HCT116 (cell line): ENCODE measurements around the gene MEF2B. TPM values are rescaled to one million over a fixed set of nuclear protein-coding genes. Genes with fewer than 3 reads are reported as not detected.

Experiments used
- ATAC-seq: fragments of 200-7000 bp; cut with Tn5 transposase; 2 replicates; pipeline ENCODE4 v1.9.1; 2020; ENCODE audit warnings: mild to moderate bottlenecking, moderate library complexity
- BruUV-seq: library from RNA; stranded (reverse); fragments of 400-500 nt; replicated peaks from 2 replicates; lab custom pipeline; 2021; lab: Mats Ljungman, UMichigan
- CTCF ChIA-PET: fragments of 300-600 bp; sonication (Branson Sonifier 250); formaldehyde crosslinking; loops from one replicate; lab custom pipeline; 2021; ENCODE audit warnings: antibody characterized with exemption; lab: Charles Lee
- POLR2A ChIA-PET: fragments of 300-600, 350-600 bp; sonication (Branson Sonifier 250); formaldehyde crosslinking; loops from one replicate; lab custom pipeline; 2021; ENCODE audit warnings: antibody characterized with exemption; lab: Charles Lee
- RAD21 ChIA-PET, 2 experiments: fragments of 300-600 bp; sonication (Branson Sonifier 250); formaldehyde crosslinking; loops; one replicate each; lab custom pipeline; 2023; ENCODE audit warnings: low total read pairs in 2 of 2; ENCODE audit not compliant: uncharacterized antibody in 2 of 2, unreplicated experiment in 2 of 2, low non-redundant PET in 1 of 2; lab: Charles Lee
- DNase-seq: peaks from one replicate; pipeline ENCODE4 v3.0.0-alpha.2; 2010; ENCODE audit warnings: low read depth, low spot score
- H2AFZ ChIP-seq: fragments of 200-600 bp; shearing (Covaris generic), sonication (generic); 2 replicates; pipeline ENCODE4 v1.6.1; 2017; ENCODE audit warnings: low read depth, mixed run types, mixed read lengths, antibody characterized with exemption, low read length; ENCODE audit not compliant: poor library complexity, severe bottlenecking
- H3K27ac ChIP-seq: 2 replicates; pipeline ENCODE4 v1.5.1; 2012; ENCODE audit warnings: low read depth, low read length
- H3K27me3 ChIP-seq: fragments of 200-600 bp; sonication (generic); 2 replicates; pipeline ENCODE4 v1.6.1; 2016; ENCODE audit warnings: mixed run types, low read length, mixed read lengths; ENCODE audit not compliant: insufficient read depth
- H3K36me3 ChIP-seq, 2 experiments: fragments of 200-500 bp in 1 of 2; fragments of 200-600 bp in 1 of 2; sonication (Bioruptor generic) in 1 of 2; sonication (generic) in 1 of 2; 2 replicates each; pipeline versions ENCODE4 v1.5.1 to v1.6.1; 2014 to 2016; ENCODE audit warnings: low read length in 2 of 2, inconsistent platforms in 1 of 2, mixed read lengths in 1 of 2, mixed run types in 1 of 2; ENCODE audit not compliant: insufficient read depth in 2 of 2, control insufficient read depth in 1 of 2
- H3K4me1 ChIP-seq, 2 experiments: fragments of 200-600 bp in 1 of 2; sonication (generic) in 1 of 2; 2 replicates each; pipeline versions ENCODE4 v1.5.1 to v1.6.1; 2012 to 2017; ENCODE audit warnings: low read length in 2 of 2, inconsistent platforms in 1 of 2, mild to moderate bottlenecking in 1 of 2, mixed read lengths in 1 of 2, mixed run types in 1 of 2, moderate library complexity in 1 of 2; ENCODE audit not compliant: insufficient read depth in 2 of 2, control insufficient read depth in 1 of 2
- H3K4me2 ChIP-seq: fragments of 200-600 bp; sonication (generic); 2 replicates; pipeline ENCODE4 v1.6.1; 2017; ENCODE audit warnings: mixed run types, low read length, mixed read lengths
- H3K4me3 ChIP-seq, 2 experiments: fragments of 200-600 bp in 1 of 2; sonication (generic) in 1 of 2; replicated peaks in 1 of 2; 2 replicates each; pipeline ENCODE4 v1.5.1; 2011 to 2016; ENCODE audit warnings: low read length in 2 of 2, control low read depth in 1 of 2, low read depth in 1 of 2, mild to moderate bottlenecking in 1 of 2, mixed read lengths in 1 of 2, mixed run types in 1 of 2
- H3K79me2 ChIP-seq: fragments of 200-600 bp; sonication (generic); 2 replicates; pipeline ENCODE4 v1.6.1; 2017; ENCODE audit warnings: mild to moderate bottlenecking, mixed run types, low read length, moderate library complexity, mixed read lengths; ENCODE audit not compliant: insufficient read depth
- H3K9ac ChIP-seq: fragments of 200-600 bp; sonication (generic); 2 replicates; pipeline ENCODE4 v1.6.1; 2016; ENCODE audit warnings: low read length, mixed read lengths
- H3K9me2 ChIP-seq: fragments of 200-600 bp; sonication (generic), shearing (Covaris generic); 2 replicates; pipeline ENCODE4 v1.6.1; 2017; ENCODE audit warnings: mixed run types, mild to moderate bottlenecking, moderate library complexity; ENCODE audit not compliant: insufficient read depth
- H3K9me3 ChIP-seq, 2 experiments: fragments of 200-500 bp in 1 of 2; fragments of 200-600 bp in 1 of 2; sonication (Bioruptor generic) in 1 of 2; sonication (generic) in 1 of 2; 2 replicates each; pipeline ENCODE4 v1.6.1; 2014 to 2017; ENCODE audit warnings: low read length in 2 of 2, mixed read lengths in 2 of 2, inconsistent platforms in 1 of 2, low read depth in 1 of 2, mild to moderate bottlenecking in 1 of 2, mixed run types in 1 of 2, moderate library complexity in 1 of 2; ENCODE audit not compliant: control insufficient read depth in 1 of 2, insufficient read depth in 1 of 2
- H4K20me1 ChIP-seq: fragments of 200-600 bp; sonication (generic), shearing (Covaris generic); 2 replicates; pipeline ENCODE4 v1.6.1; 2017; ENCODE audit warnings: mixed run types, mild to moderate bottlenecking, moderate library complexity; ENCODE audit not compliant: insufficient read depth
- CEBPB ChIP-seq: IDR thresholded peaks from 2 replicates; pipeline ENCODE4 v1.6.1; 2012; ENCODE audit warnings: low read depth
- EGR1 ChIP-seq: IDR thresholded peaks from 2 replicates; pipeline ENCODE4 v1.6.1; 2012; ENCODE audit warnings: low read depth
- ELF1 ChIP-seq: IDR thresholded peaks from 2 replicates; pipeline ENCODE4 v1.6.1; 2012; ENCODE audit warnings: low read depth, borderline replicate concordance
- EZH2phosphoT487 ChIP-seq: fragments of 200-600 bp; IDR thresholded peaks from 2 replicates; pipeline ENCODE4 v1.6.1; 2018; ENCODE audit warnings: antibody characterized with exemption, borderline replicate concordance
- FOSL1 ChIP-seq: IDR thresholded peaks from 2 replicates; pipeline ENCODE4 v1.6.1; 2012; ENCODE audit warnings: low read depth
- JUND ChIP-seq: IDR thresholded peaks from 2 replicates; pipeline ENCODE4 v1.6.1; 2012
- POLR2AphosphoS5 ChIP-seq: IDR thresholded peaks from 2 replicates; pipeline ENCODE4 v1.6.1; 2011; ENCODE audit warnings: mild to moderate bottlenecking, low read depth, low read length, moderate library complexity
- SIN3A ChIP-seq: IDR thresholded peaks from 2 replicates; pipeline ENCODE4 v1.6.1; 2012; ENCODE audit warnings: low read depth
- SP1 ChIP-seq: IDR thresholded peaks from 2 replicates; pipeline ENCODE4 v1.6.1; 2012; ENCODE audit warnings: low read depth
- SRF ChIP-seq: IDR thresholded peaks from 2 replicates; pipeline ENCODE4 v1.6.1; 2012; ENCODE audit warnings: low read depth
- YY1 ChIP-seq: IDR thresholded peaks from 2 replicates; pipeline ENCODE4 v1.6.1; 2011; ENCODE audit warnings: low read length, low read depth, moderate library complexity, mild to moderate bottlenecking; ENCODE audit not compliant: insufficient replicate concordance; ENCODE audit errors: extremely low read depth
- intact Hi-C: fragments of 100-400 bp; cut with micrococcal nuclease; formaldehyde crosslinking; loops from 2 replicates; pipeline ENCODE4 v1.10.0; 2022
- total RNA-seq: library from RNA; stranded (reverse); gene quantifications from one replicate; pipeline ENCODE4 v1.2.1, GENCODE V29; 2021; ENCODE audit not compliant: unreplicated experiment
- TF ChIP-seq, protein P1 (sequence below): IDR thresholded peaks from 2 replicates; pipeline ENCODE4 v1.6.1; 2011; ENCODE audit warnings: mild to moderate bottlenecking, low read length, moderate library complexity; ENCODE audit not compliant: insufficient replicate concordance; ENCODE audit errors: extremely low read depth
- TF ChIP-seq, protein P2 (sequence below): IDR thresholded peaks from 2 replicates; pipeline ENCODE4 v1.6.1; 2012
- TF ChIP-seq, protein P3 (sequence below), 3 experiments: fragments of 200-600 bp in 1 of 3; sonication (generic) in 1 of 3; IDR thresholded peaks in 2 of 3; conservative IDR thresholded peaks in 1 of 3; 2 replicates each; pipeline ENCODE4 v1.5.1; 2012 to 2017; ENCODE audit warnings: low read depth in 2 of 3, low read length in 2 of 3, antibody characterized with exemption in 1 of 3, borderline replicate concordance in 1 of 3, control low read depth in 1 of 3, mild to moderate bottlenecking in 1 of 3, mixed read lengths in 1 of 3, mixed run types in 1 of 3, moderate library complexity in 1 of 3; ENCODE audit not compliant: insufficient read depth in 1 of 3

MEF2B gene
- total RNA-seq, 1 experiment from 2014 or later = 7.9 TPM

DNA sequence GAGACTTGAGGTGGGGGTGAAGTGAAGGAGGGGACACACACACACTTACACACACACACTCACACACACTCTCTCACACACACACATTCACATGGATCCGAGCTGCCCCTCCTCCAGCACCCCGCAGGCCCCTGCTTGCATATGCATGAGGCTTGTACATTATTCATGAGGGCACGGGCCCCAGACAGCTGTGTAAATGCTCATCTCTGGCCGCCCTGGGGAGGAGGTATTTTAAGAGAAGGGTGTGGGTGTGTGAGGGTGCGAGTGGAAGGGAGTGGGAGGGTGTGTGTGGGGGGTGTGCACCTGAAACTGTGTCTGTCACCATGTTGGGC lies 44.1 kb upstream of the MEF2B start:
- DNase-seq = no peak
- H4K20me1 ChIP-seq = no peaks in the 10 kb centered on the region
- ChIA-PET RAD21 (no interaction called here), CTCF (no interaction called here), POLR2A (no interaction called here)
- H3K79me2 ChIP-seq = no peaks in the 10 kb centered on the region
- no peak for TF ChIP-seq SRF
- TF ChIP-seq EZH2phosphoT487 = no peak
- no peak for TF ChIP-seq JUND
- no peak for TF ChIP-seq FOSL1
- H3K9me3 ChIP-seq = no peaks in the 10 kb centered on the region
- H3K36me3 ChIP-seq = no peaks in the 10 kb centered on the region
- H3K9ac ChIP-seq = no peak overlapping the region
- intact Hi-C loops = no loop called here
- H3K4me1 ChIP-seq = peaks cover 5 to 8% of the 10 kb centered on the region in 2 experiments; a peak in 2 of 4 replicates
- BruUV-seq = no TSS peak
- no peak overlapping the region for H3K27ac ChIP-seq
- H3K27me3 ChIP-seq = no peaks in the 10 kb centered on the region
- no peaks in the 10 kb centered on the region for H3K9me2 ChIP-seq
- no peak for ATAC-seq
- H3K4me2 ChIP-seq = no peak overlapping the region
- no peak overlapping the region for H3K4me3 ChIP-seq
- no peak overlapping the region for H2AFZ ChIP-seq

DNA sequence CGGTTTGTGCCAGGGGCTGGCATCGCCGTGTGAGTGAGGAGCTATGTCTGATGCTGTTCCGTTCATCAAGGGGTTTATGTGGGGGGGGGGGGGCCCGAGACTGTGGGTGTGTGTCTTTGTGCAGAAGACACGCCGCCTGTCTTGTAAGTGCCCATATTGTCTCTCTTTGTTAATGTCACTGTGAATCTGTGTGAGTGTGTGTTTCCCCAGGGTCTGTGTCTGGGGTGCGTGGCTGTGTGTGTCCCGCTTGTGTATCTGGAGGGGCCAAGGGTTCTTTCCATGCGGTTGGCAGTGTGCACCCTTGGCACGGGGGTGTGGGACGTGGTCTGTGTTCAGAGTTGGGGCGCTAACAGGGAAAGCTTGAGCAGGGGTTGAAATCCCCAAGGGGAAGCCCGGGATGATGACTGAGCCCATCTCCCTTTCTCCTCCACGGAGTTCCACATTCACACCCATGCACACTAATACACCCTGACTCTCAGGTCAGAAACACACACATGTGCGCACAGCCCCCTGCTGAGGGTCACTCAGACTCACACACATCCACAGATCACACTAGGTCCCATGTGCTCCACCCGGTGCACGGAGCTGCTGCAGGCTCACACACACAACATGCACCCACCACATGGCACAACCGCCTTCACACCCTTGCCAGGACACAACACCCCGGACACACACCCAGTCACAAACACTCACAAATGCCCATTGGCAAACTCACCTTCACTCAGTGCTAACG lies 43.5 kb upstream of the MEF2B start:
- DNase-seq (no peak), ATAC-seq (no peak)
- ChIA-PET POLR2A (no interaction called here), RAD21 (no interaction called here), CTCF (no interaction called here)
- Histone ChIP-seq H3K4me3 (no peak overlapping the region), H3K9me2 (no peaks in the 10 kb centered on the region), H3K9ac (no peak overlapping the region), H2AFZ (no peak overlapping the region), H3K27me3 (no peaks in the 10 kb centered on the region), H3K9me3 (no peaks in the 10 kb centered on the region), H3K27ac (no peak overlapping the region), H3K4me1 (peaks cover 5 to 8% of the 10 kb centered on the region in 2 experiments; a peak in 2 of 4 replicates), H3K79me2 (no peaks in the 10 kb centered on the region), H4K20me1 (no peaks in the 10 kb centered on the region), H3K36me3 (no peaks in the 10 kb centered on the region), H3K4me2 (no peak overlapping the region)
- intact Hi-C loops = no loop called here
- no TSS peak for BruUV-seq
- TF ChIP-seq, protein P1, sequence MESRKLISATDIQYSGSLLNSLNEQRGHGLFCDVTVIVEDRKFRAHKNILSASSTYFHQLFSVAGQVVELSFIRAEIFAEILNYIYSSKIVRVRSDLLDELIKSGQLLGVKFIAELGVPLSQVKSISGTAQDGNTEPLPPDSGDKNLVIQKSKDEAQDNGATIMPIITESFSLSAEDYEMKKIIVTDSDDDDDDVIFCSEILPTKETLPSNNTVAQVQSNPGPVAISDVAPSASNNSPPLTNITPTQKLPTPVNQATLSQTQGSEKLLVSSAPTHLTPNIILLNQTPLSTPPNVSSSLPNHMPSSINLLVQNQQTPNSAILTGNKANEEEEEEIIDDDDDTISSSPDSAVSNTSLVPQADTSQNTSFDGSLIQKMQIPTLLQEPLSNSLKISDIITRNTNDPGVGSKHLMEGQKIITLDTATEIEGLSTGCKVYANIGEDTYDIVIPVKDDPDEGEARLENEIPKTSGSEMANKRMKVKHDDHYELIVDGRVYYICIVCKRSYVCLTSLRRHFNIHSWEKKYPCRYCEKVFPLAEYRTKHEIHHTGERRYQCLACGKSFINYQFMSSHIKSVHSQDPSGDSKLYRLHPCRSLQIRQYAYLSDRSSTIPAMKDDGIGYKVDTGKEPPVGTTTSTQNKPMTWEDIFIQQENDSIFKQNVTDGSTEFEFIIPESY = no peak
- TF ChIP-seq, protein P2, sequence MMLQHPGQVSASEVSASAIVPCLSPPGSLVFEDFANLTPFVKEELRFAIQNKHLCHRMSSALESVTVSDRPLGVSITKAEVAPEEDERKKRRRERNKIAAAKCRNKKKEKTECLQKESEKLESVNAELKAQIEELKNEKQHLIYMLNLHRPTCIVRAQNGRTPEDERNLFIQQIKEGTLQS = no peak
- no peak for TF ChIP-seq EGR1
- no peak for TF ChIP-seq FOSL1
- no peak for TF ChIP-seq YY1
- no peak for TF ChIP-seq POLR2AphosphoS5
- no peak for TF ChIP-seq SIN3A
- TF ChIP-seq CEBPB = no peak
- TF ChIP-seq SRF = no peak
- no peak for TF ChIP-seq ELF1
- TF ChIP-seq SP1 = no peak
- TF ChIP-seq, protein P3, sequence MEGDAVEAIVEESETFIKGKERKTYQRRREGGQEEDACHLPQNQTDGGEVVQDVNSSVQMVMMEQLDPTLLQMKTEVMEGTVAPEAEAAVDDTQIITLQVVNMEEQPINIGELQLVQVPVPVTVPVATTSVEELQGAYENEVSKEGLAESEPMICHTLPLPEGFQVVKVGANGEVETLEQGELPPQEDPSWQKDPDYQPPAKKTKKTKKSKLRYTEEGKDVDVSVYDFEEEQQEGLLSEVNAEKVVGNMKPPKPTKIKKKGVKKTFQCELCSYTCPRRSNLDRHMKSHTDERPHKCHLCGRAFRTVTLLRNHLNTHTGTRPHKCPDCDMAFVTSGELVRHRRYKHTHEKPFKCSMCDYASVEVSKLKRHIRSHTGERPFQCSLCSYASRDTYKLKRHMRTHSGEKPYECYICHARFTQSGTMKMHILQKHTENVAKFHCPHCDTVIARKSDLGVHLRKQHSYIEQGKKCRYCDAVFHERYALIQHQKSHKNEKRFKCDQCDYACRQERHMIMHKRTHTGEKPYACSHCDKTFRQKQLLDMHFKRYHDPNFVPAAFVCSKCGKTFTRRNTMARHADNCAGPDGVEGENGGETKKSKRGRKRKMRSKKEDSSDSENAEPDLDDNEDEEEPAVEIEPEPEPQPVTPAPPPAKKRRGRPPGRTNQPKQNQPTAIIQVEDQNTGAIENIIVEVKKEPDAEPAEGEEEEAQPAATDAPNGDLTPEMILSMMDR (IDR thresholded peaks at IDR 0.05 in 2 of 3, conservative IDR thresholded peaks at IDR 0.05 in 1 of 3; ENCODE audit: borderline replicate concordance in 1 of 3, insufficient read depth in 1 of 3, low read depth in 2 of 3, low read length in 2 of 3) = no peak
